Measurements from ENCODE around the gene RASL11B.
"Not testable (repeated sequence)": the region's sequence is repeated elsewhere in the genome, so short reads cannot be mapped to it uniquely, and the experiment has no call there.

The RASL11B gene, protein sequence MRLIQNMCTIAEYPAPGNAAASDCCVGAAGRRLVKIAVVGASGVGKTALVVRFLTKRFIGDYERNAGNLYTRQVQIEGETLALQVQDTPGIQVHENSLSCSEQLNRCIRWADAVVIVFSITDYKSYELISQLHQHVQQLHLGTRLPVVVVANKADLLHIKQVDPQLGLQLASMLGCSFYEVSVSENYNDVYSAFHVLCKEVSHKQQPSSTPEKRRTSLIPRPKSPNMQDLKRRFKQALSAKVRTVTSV

DNA sequence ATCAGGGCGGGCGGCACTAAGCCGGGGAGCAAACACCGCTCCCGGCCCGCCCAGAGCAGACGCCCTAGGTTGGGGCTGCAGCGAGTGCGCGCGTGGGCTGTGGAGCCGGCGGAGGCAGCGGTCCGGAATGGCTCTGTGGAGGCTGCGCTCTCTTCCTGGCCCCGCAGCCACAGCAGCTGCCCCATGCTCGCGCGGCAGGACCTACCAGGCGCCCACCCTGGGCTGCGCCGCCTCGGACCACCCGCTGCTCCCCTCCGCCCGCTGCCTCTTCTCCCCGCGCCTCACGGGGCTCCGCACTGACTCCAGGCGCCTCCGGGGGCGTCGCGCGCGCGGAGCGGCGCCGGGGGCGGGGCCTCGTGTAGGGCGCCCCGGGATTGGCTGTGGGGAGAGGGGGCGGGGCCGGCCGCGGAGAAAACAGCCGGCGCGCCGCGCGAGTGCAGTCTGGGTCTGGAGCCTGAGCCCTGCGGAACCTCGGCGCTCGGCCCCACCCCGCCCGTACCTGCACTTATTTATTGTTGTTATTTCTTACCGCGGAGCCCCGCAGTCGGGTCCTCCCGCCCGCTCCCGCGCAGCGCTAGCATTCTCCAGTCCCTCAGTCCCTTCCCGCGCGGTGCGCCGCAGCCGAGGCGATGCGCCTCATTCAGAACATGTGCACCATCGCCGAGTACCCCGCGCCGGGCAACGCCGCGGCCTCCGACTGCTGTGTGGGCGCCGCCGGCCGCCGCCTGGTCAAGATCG lies at the start of gene RASL11B:
Gene RASL11B, plus strand, starts transcription at position 439 of the 738 bp plus-strand sequence. Its CDS starts 191 bp downstream, at position 630.
- DNase-seq, result peak; percentile 41

- DNase-seq, result no peak
These were observed 48.6 kb upstream of the RASL11B start for GRCh38 chr4:52813546-52813945.

- DNase-seq, result no peak
These were observed 39.5 kb upstream of the RASL11B start for GRCh38 chr4:52822583-52822971.

GRCh38 chr4:52822972-52823701 lies 39.0 kb upstream of the RASL11B start:
- DNase-seq, result no peak

DNA sequence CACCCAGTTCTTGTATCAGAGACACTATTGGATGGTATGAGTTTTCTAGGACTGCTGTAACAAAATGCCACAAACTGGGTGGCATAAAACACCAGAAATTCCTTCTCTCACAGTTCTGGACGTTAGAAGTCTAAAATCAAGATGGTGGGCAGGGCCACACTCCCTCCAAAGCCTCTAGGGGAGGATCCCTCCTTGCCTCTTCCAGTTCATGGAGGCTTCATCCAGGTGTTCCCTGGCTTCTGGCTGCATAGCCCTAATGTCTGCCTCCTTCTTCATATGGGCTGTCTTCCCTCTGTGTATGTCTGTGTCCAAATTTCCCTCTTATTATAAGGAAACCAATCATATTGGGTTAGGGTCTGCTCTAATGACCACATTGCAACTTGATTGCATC lies 38.4 kb upstream of the RASL11B start:
- DNase-seq, result no peak

- no peak for DNase-seq
These were observed 37.9 kb upstream of the RASL11B start for GRCh38 chr4:52824270-52824602.

DNA sequence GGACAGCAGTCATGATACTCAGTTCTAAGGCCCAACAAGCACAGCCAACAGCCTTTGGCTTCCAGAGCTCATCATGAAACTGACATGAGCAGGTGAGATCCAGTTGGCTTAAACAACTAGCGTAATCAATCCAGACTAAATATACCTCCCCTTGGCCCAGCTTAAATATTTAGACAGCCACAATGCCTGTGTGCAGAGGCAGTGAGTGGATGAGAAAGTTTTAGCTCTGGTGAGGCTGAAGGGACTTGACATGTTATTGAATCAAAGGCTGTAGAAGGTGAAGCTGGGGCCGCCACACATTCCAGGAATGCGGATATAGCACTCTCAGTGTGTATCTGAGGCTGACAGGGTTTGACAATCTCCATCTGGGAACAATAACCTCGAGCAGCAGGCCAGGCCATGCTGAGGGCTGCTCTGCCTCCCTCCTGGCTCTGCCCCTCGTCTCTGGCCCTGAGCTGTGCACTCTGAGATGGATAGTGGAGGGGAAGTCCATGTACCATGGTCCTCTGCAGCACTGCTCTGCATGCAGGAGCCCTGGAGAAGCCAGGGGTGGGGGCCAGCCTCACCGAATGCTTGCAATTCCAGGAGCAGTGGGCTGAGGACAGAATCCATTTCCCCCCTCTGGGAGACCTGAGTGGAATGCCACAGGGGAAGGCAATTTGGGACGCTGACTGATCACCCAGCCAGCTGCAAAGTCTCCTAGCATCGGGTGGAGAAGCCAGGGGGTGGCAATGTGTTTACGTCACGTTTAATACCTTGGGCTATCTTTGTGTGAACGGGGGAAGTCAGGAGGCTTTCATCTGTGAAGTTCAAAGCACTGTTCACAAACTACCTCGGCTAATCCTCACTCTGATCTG lies 37.3 kb upstream of the RASL11B start:
- DNase-seq, result no peak

GRCh38 chr4:52825460-52826090 lies 36.5 kb upstream of the RASL11B start:
- no peak for DNase-seq

- no peak for DNase-seq
These were observed 28.1 kb upstream of the RASL11B start for GRCh38 chr4:52833941-52834525.

DNA sequence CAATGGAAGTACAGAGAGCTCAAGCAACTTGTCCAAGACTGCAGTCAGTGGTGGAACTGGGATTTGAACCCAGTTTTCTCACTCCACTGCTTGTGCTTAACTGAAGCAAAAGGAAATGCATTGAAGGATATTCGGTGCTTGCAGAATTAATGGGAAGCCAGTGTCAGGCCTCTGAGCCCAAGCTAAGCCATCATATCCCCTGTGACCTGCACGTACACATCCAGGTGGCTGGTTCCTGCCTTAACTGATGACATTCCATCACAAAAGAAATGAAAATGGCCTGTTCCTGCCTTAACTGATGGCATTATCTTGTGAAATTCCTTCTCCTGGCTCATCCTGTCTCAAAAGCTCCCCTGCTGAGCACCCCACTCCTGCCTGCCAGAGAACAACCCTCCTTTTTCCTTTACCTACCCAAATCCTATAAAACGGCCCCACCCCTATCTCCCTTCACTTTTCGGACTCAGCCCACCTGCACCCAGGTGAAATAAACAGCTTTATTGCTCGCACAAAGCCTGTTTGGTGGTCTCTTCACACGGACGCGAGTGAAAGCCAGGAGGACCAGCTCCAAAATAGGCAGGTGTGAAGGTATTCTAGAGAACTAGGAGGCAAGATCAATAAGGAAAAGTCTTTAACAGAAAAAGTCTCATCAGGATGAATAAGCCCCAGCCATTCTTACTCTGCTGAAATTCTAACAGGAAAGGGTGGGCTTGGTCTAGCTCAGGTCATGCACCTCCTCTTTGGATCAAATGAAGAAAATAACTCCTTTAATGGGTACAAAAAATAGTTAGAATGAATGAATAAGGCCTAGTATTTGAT lies 27.3 kb upstream of the RASL11B start:
- DNase-seq, result not testable (repeated sequence)

GRCh38 chr4:52836120-52836519 lies 26.0 kb upstream of the RASL11B start:
- no peak for DNase-seq

GRCh38 chr4:52836678-52837077 lies 25.4 kb upstream of the RASL11B start:
- DNase-seq, result no peak

GRCh38 chr4:52837716-52838558 lies 24.2 kb upstream of the RASL11B start:
- no peak for DNase-seq

DNA sequence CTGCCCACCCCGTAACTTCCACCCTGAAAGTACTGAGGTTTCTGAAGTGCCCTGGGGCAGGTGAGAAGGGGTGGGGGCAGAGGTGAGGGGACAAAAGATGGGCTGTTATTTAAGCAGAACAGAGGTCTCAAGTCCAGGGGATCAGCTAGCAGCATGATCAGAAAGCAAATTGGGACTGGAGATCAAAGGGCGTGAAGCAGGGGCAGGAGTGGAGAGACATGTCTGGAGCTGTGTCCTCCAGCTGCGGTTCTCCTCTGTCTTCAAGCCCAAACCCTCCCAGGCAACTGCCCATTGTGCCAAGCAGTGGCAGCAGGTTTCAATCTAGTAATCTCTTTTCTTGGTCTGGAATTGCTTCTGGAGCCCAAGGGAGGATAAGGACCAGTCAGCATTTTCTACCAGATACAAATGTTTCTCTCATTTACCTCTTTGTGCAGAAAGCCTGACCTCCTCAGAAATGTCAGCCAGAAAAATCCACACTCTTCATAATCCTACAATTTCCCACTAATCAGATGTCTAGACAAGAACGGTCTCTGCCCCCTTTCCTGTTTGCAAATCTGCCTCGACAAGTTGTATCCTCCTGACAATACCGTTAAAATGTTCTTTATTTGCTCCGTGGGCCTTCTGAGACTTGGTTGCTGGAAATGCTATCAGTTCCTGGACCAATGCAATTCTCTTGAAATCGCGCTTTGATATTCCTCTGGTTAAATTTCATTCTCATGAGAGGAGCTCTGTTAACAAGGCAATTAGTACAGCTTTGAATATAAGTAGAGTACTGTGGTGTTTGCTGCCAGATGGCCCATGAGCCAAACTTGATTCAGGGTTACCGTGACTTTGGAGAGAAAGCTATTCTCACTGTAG lies 23.2 kb upstream of the RASL11B start:
- DNase-seq, result no peak

DNA sequence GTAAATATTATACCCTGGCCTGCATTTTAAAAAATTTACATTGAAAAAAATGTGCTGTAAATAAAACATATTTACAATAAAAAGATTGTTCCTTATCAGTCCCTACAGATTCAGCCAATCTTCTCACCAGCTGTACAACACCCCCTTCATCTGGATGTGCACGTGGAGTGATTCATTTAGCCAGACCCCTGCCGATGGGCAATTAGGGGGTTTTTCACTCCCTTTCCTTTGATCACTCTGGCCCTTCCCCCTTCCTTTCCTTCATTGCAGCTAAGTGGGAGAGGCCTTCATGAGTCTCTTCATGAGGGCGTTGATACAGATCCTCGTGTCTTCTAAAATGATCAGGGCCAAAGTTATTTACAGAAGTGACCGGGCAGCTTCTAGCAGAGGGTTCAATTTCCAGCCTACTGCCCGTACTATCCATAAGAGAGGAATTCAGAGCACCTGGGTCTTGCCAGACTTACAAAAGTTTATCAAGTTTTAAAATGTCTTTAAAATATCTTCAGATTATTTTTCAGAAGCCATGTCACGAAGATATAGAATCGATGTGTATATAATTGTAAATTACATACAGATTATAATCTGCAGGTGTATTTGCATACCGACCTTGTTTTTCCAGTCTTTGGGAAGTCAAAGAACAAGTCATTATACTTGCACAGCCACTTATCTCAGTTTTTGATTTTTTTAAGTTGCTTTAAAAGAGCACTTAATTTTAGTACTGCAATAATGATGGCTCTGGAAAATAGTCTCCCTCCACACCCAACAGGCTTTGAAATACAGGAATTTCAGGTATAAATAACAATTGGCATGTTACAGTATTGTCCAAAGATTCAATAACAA lies 21.4 kb upstream of the RASL11B start:
- DNase-seq, result no peak

DNA sequence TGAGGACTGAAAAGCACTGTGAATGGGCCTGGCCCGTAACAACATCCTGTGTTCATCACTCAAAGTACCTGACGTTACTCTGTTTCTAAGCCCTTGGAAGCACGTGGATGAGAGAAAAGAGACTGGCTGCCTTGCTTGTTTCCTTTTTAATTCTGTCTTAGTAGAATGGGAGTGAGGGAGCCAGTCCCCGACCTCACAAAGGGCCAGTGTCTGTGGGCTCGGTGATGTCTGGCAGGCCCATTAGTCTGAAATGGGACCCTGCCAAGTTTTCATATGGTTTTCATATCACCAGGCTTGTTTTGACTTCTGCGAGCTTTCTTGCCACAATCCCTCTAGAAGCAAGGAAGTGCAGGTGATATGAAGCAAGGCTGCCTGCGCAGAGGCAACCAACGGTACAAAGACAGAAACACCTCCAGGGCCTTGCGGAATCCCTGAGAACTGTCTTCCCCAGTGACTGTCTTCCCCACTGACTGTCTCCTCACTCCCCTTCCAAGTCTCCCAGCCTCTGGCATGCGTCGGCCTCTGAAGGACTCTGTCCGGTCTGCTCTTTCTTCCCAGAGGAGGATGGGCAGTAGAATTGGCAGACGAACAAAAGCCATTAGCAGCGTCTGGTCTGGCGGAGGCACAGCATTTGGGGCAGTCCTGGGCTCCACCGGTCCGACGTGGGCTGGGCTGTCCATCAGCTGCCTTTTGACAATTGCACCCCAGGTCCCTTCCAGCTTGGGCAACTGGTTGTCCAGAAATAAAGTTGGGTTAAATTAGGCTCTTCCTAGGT lies 20.2 kb upstream of the RASL11B start:
- DNase-seq, result no peak

GRCh38 chr4:52842792-52843191 lies 19.3 kb upstream of the RASL11B start:
- DNase-seq, result no peak

- no peak for DNase-seq
These were observed 18.8 kb upstream of the RASL11B start for GRCh38 chr4:52843351-52843750.
